ENCODE results near the gene MAPK8.

GRCh38 chr10:48450233-48450740, 143.8 kb downstream of the MAPK8 start:
- TF ChIP-seq CTCF (IDR thresholded peaks at IDR 0.05; ENCODE audit: low read depth, low read length) (no peak), MAX (IDR thresholded peaks at IDR 0.05; ENCODE audit: low read depth, low read length) (no peak)
